Stomach (tissue), 9 donors: ENCODE results near the gene MTO1. TPM values are rescaled to one million over a fixed set of nuclear protein-coding genes. Genes with fewer than 3 reads are reported as not detected.
"Not testable (repeated sequence)": the region's sequence is repeated elsewhere in the genome, so short reads cannot be mapped to it uniquely, and the experiment has no call there.

Experiments
- DNase-seq, 2 donors: peaks; one replicate each; pipeline versions ENCODE4 v3.0.0 to v3.0.0-alpha.2; 2013 to 2019
- H3K27ac ChIP-seq, 5 donors: fragments of 200-600 bp in 4 of 5; sonication (generic) in 4 of 5; one replicate each; pipeline ENCODE4 v1.5.1; 2013 to 2019; ENCODE audit warnings: mild to moderate bottlenecking in 1 of 5, moderate library complexity in 1 of 5
- H3K27me3 ChIP-seq, 3 donors: fragments of 200-600 bp; sonication (generic); one replicate each; pipeline ENCODE4 v1.5.1; 2017 to 2019; ENCODE audit warnings: mixed run types in 1 of 3
- H3K36me3 ChIP-seq, 4 donors: fragments of 200-600 bp; sonication (generic); 1 replicate in 3 of 4; 2 replicates in 1 of 4; pipeline ENCODE4 v1.5.1; 2016 to 2019
- H3K4me1 ChIP-seq, 4 donors: fragments of 200-600 bp; sonication (generic); one replicate each; pipeline ENCODE4 v1.5.1; 2016 to 2019
- H3K4me3 ChIP-seq, 4 donors: fragments of 200-600 bp; sonication (generic) in 3 of 4; one replicate each; pipeline ENCODE4 v1.5.1; 2016 to 2019; ENCODE audit warnings: mild to moderate bottlenecking in 1 of 4
- H3K9me3 ChIP-seq, 4 donors: fragments of 200-600 bp; sonication (generic); one replicate each; pipeline ENCODE4 v1.5.1; 2016 to 2019
- EP300 ChIP-seq: sonication (generic); formaldehyde crosslinking; IDR thresholded peaks from one replicate; pipeline ENCODE4 v1.6.1; 2017; ENCODE audit warnings: antibody characterized with exemption
- POLR2A ChIP-seq, 4 donors: fragments of 450-650 bp; IDR thresholded peaks; one replicate each; pipeline ENCODE4 v1.6.1; 2016; ENCODE audit warnings: antibody characterized with exemption in 4 of 4, control low read depth in 2 of 4, mild to moderate bottlenecking in 1 of 4, moderate library complexity in 1 of 4
- POLR2AphosphoS5 ChIP-seq, 3 donors: sonication (generic); formaldehyde crosslinking; IDR thresholded peaks; one replicate each; pipeline ENCODE4 v1.6.1; 2016; ENCODE audit warnings: antibody characterized with exemption in 3 of 3
- WGBS, 5 donors: extraction: QIAGEN DNeasy Blood & Tissue Kit in 3 of 5; methylation state at CpG; one replicate each; pipeline versions ENCODE4 v1.1.5 to v1.1.7; 2013 to 2018; 5-methylcytosine and 5-hydroxymethylcytosine counted together
- intact Hi-C: fragments of 100-400 bp; cut with DNase I; formaldehyde crosslinking; loops from one replicate; pipeline ENCODE4 v1.15.1; 2023; ENCODE audit warnings: low total_unique reads
- polyA plus RNA-seq, 3 donors: library from polyadenylated mRNA; stranded (reverse); fragments of 200-250 nt; gene quantifications; one replicate each; pipeline ENCODE4 v1.2.3, GENCODE V29; 2013
- total RNA-seq, 5 donors: library from RNA; depleted of rRNA; stranded (reverse); fragments of >200 nt; gene quantifications; one replicate each; pipeline versions ENCODE4 v1.1.0 to v1.2.3, GENCODE V29; 2014 to 2016
- TF ChIP-seq, protein P1 (sequence below), 7 experiments: fragments of 450-650 bp in 4 of 7; fragments of 200-600 bp in 3 of 7; sonication (generic) in 3 of 7; IDR thresholded peaks; one replicate each; pipeline ENCODE4 v1.5.1; 2016 to 2019; ENCODE audit warnings: antibody characterized with exemption in 7 of 7, control low read depth in 2 of 7, mild to moderate bottlenecking in 1 of 7
- donor health status: healthy with polysubstance abuse.
- donor health status: Bipolar disorder and iron deficiency.
- donor health status: healthy.

MTO1 gene
- total and polyA plus RNA-seq, 8 donors = 3.2 to 53.7 (median 11.6) TPM

- whole genome bisulfite sequencing, 5 donors = 90 to 92% (median 91%) methylated on average over 10 of the region's 10 CpGs
- intact Hi-C loops = no loop called here
- Histone ChIP-seq H3K36me3 (no peaks in the 10 kb centered on the region), H3K9me3 (no peaks in the 10 kb centered on the region), H3K27me3 (no peaks in the 10 kb centered on the region), H3K4me1 (no peaks in the 10 kb centered on the region), H3K4me3 (no peak overlapping the region), H3K27ac (no peak overlapping the region)
- TF ChIP-seq POLR2A (IDR thresholded peaks at IDR 0.05) (no peak), EP300 (no peak), POLR2AphosphoS5 (IDR thresholded peaks at IDR 0.05) (no peak)
- TF ChIP-seq, protein P1, sequence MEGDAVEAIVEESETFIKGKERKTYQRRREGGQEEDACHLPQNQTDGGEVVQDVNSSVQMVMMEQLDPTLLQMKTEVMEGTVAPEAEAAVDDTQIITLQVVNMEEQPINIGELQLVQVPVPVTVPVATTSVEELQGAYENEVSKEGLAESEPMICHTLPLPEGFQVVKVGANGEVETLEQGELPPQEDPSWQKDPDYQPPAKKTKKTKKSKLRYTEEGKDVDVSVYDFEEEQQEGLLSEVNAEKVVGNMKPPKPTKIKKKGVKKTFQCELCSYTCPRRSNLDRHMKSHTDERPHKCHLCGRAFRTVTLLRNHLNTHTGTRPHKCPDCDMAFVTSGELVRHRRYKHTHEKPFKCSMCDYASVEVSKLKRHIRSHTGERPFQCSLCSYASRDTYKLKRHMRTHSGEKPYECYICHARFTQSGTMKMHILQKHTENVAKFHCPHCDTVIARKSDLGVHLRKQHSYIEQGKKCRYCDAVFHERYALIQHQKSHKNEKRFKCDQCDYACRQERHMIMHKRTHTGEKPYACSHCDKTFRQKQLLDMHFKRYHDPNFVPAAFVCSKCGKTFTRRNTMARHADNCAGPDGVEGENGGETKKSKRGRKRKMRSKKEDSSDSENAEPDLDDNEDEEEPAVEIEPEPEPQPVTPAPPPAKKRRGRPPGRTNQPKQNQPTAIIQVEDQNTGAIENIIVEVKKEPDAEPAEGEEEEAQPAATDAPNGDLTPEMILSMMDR (IDR thresholded peaks at IDR 0.05) = no peak
- DNase-seq = no peak
Measured at GRCh38 chr6:73538116-73538779, 76.7 kb downstream of the MTO1 start.

GRCh38 chr6:73542481-73542880 is 80.9 kb downstream of the MTO1 start:
- H3K27ac ChIP-seq, H3K4me1 ChIP-seq, H3K9me3 ChIP-seq, H3K27me3 ChIP-seq, intact Hi-C loops, H3K4me3 ChIP-seq, DNase-seq, H3K36me3 ChIP-seq: not testable (repeated sequence)
- WGBS, 5 donors = 92 to 95% (median 94%) methylated on average over 3 of the region's 3 CpGs

DNA sequence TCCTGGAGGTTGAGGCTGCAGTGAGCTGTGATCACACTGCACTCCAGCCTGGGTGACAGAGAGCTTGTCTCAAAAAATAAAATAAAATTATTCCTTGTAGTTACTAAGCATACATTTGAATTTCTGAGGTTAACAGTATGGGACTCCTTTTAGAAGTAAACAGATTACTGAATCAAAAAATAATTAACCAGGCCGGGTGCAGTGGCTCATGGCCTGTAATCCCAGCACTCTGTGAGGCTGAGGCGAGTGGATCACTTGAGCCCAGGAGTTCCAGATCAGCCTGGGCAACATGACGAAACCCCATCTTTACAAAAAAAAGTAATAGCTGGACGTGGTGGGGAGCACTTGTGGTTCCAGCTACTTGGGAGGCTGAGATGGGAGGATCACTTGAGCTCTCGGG is 81.4 kb downstream of the MTO1 start:
- WGBS, 5 donors = 84 to 89% (median 86%) methylated on average over 5 of the region's 5 CpGs
- H3K27ac ChIP-seq = no peak overlapping the region
- no peaks in the 10 kb centered on the region for H3K4me1 ChIP-seq
- H3K4me3 ChIP-seq = no peak overlapping the region
- no peaks in the 10 kb centered on the region for H3K27me3 ChIP-seq
- TF ChIP-seq EP300 = no peak
- no peak for TF ChIP-seq POLR2A (IDR thresholded peaks at IDR 0.05)
- TF ChIP-seq, protein P1 (IDR thresholded peaks at IDR 0.05) = no peak
- no peak for TF ChIP-seq POLR2AphosphoS5 (IDR thresholded peaks at IDR 0.05)
- intact Hi-C loops = no loop called here
- H3K36me3 ChIP-seq = no peaks in the 10 kb centered on the region
- DNase-seq = no peak
- H3K9me3 ChIP-seq = no peaks in the 10 kb centered on the region

DNA sequence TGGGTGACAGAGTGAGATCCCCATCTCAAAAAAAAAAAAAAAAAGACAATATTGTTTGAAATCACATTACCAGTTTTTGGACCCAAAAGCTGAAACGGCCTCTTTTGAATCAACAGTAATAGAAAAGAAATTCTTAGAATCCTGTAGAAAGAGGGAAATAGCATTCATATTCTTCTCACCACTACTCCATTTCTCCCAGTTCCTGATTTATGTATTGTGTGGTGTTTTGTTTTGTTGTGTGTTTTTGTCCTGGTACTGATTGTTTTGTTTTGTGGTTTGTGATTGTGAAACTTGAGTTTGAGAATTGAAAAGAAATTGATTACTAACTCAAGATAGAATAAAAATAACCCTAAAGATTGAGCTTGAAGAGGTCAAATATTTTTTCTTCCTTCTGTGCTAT is 85.5 kb downstream of the MTO1 start:
- H3K27ac ChIP-seq = no peak overlapping the region
- H3K4me1 ChIP-seq = no peaks in the 10 kb centered on the region
- H3K4me3 ChIP-seq = no peak overlapping the region
- WGBS, 5 donors = 86 to 100% (median 92%) methylated on average over 1 of the region's 1 CpG
- intact Hi-C loops = no loop called here
- H3K36me3 ChIP-seq = no peaks in the 10 kb centered on the region
- TF ChIP-seq, protein P1 (IDR thresholded peaks at IDR 0.05) = no peak
- no peak for TF ChIP-seq EP300
- TF ChIP-seq POLR2A (IDR thresholded peaks at IDR 0.05) = no peak
- no peak for TF ChIP-seq POLR2AphosphoS5 (IDR thresholded peaks at IDR 0.05)
- H3K9me3 ChIP-seq = no peaks in the 10 kb centered on the region
- H3K27me3 ChIP-seq = no peaks in the 10 kb centered on the region
- no peak for DNase-seq
